22Rv1 (cell line): ENCODE measurements around the gene ZNF274.

Experiments used
- CTCF ChIP-seq: fragments of 450-650 bp; IDR thresholded peaks from 2 replicates; pipeline ENCODE4 v1.5.1; 2017; ENCODE audit warnings: mild to moderate bottlenecking
- ZFX ChIP-seq: fragments of 450-650 bp; IDR thresholded peaks from 2 replicates; pipeline ENCODE4 v1.6.1; 2017; ENCODE audit warnings: antibody characterized with exemption, borderline replicate concordance

DNA sequence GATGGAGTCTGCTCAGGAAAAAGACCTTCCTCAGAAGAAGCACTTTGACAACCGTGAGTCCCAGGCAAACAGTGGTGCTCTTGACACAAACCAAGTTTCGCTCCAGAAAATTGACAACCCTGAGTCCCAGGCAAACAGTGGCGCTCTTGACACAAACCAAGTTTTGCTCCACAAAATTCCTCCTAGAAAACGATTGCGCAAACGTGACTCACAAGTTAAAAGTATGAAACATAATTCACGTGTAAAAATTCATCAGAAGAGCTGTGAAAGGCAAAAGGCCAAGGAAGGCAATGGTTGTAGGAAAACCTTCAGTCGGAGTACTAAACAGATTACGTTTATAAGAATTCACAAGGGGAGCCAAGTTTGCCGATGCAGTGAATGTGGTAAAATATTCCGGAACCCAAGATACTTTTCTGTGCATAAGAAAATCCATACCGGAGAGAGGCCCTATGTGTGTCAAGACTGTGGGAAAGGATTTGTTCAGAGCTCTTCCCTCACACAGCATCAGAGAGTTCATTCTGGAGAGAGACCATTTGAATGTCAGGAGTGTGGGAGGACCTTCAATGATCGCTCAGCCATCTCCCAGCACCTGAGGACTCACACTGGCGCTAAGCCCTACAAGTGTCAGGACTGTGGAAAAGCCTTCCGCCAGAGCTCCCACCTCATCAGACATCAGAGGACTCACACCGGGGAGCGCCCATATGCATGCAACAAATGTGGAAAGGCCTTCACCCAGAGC is 29.6 kb downstream of the ZNF274 start:
- no peak for TF ChIP-seq CTCF
- TF ChIP-seq ZFX, result no peak
